Activated CD8-positive, alpha-beta memory T cell treated with anti-CD3 and anti-CD28 coated beads for 1 hour (primary cell): ENCODE results near the gene TFF1.
A peak's percentile ranks its signal among the peaks of the same experiment; 100 is the strongest.

Experiments used
- DNase-seq, 2 donors: peaks; one replicate each; pipeline ENCODE4 v3.0.0-alpha.2; 2020; ENCODE audit warnings: low read depth in 1 of 2; ENCODE audit errors: extremely low read depth in 1 of 2

Gene TFF1

GRCh38 chr21:42346866-42347600 lies 19.3 kb downstream of the TFF1 start:
- no peak for DNase-seq

GRCh38 chr21:42346441-42346840 lies 19.9 kb downstream of the TFF1 start:
- no peak for DNase-seq

GRCh38 chr21:42344631-42345030 lies 21.7 kb downstream of the TFF1 start:
- no peak for DNase-seq

DNA sequence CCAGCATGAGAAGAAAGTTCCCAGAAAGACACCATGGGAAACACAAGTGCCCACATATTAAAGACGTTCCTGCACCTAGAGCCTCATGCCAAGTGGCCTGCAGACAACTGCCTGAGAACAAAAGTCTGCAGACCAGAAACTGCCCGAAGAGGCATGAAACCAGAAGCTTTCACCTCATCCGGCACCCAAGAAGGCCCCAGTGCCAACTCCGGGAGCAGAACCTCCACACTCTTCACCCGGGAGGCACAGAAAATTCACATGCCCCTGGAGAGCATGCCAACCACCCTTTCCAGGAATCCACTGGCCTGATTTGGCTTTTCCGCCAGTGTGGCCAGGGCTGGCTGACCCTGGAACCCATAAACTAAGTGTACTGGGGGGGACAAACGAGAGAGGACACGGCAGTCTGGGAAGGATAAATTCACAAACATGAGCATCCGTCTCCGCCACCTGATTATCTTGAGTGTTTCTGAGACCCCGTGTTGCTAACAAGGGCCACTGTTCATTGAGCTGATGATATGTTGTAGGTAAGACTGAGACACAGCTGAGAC lies 22.3 kb downstream of the TFF1 start:
- DNase-seq = no peak

DNA sequence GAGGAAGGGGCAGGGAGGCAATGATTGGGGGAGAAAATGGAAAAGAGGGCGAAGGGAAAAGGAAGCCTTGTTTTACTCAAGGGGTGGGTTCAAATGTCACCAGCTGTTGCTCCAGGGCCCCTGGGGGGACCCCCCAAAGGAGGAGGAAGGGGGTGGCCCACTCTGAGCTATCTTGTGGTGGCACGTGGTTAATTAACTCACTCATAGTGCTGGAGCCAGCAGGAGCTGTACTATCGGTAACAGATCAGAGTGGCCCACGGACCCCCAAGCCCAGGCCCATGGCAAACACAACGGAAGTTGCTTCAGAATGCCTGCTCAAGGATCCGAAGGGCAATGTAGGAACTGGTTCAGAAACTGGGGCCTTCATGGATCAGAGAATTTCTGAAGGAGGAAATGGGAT lies 22.8 kb downstream of the TFF1 start:
- DNase-seq = no peak

DNA sequence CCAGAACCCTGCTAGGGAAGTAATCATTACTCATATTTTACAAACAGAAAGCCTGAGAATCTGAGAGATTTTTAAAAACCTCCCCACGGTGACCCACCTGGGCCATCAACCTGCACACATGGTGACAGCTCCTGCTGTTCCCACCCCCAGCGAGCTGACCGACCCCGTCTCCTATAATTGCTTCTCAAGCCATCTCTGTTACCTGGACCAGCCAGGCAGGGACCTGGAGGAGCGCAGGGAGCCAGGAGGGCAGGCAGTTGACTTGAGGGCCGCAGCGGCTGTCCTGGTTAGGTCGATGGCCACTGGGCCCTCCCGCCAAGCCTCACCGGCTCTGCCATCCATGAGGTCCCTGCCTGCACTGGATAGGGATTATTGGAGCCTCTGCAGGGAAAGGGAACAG lies 23.2 kb downstream of the TFF1 start:
- no peak for DNase-seq

GRCh38 chr21:42341776-42342542 lies 24.4 kb downstream of the TFF1 start:
- no peak for DNase-seq

- no peak for DNase-seq
Measured at GRCh38 chr21:42340187-42341050, 25.9 kb downstream of the TFF1 start.

DNA sequence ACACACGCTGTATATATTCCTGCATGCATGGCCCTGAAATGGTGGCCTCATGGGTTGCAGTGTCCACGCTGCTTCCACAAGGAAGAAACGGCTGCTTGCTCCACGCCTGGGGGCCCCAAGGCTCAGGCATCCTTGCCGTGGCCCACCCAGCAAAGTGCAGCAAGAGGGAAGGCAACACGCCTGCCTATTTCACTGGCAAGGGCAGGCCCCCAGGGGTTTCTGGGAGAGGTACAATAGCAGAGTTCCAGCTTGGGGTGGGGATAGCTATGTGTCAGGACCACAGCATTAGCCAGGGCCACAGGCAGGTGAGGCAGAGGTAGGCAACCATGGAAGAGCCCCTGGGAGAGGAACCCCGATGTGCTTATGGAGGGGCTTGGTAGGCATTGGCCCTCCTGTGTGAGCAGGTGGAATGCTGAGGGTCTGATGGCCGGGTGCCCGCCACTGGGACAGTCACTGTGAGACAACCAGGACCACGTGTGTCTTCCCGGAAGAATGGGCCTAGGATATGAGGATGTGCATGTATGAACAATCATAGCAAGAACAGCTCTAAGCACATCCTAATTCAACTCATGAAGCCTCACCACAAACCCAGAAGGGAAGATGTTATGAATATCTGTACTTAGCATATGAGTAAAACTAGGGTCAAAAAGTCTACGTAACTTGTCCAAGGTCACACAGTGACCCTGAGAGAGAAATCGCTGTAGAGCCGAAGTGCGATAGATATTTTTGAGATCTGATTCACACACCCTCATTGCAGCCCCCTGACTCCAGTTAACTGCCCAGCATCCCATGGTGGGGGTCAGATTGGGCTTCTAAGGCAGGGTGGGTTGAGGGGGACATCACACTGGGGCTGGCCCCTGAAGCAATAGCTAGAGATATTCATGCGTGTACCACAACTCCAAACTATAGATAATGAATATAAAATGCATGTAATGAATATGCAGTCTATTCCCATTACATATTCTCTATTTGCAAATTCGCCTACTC lies 27.3 kb downstream of the TFF1 start:
- DNase-seq = no peak

GRCh38 chr21:42337830-42338728 lies 28.3 kb downstream of the TFF1 start:
- DNase-seq = peak; percentile 67 to 75

GRCh38 chr21:42337276-42337675 lies 29.1 kb downstream of the TFF1 start:
- DNase-seq = no peak

DNA sequence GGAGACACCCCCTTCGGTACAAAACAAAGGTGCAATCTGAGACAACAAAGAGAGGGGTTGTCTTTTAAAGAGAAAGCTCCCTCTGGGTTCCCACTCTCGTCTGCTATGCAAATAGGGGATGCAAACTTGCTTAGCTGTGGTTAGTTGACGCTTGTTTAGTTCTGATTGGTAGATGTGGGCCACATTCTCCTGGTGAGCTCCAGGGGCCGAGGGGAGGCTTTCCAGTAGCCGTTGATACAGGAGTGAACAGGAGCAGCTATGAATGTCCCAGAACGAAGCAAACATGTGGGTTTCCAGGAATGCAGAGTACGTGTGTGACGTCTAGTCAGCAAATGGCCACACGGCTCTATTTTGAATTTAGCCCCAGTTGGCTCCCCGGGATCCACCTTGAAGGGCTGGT lies 30.3 kb downstream of the TFF1 start:
- DNase-seq = no peak

DNA sequence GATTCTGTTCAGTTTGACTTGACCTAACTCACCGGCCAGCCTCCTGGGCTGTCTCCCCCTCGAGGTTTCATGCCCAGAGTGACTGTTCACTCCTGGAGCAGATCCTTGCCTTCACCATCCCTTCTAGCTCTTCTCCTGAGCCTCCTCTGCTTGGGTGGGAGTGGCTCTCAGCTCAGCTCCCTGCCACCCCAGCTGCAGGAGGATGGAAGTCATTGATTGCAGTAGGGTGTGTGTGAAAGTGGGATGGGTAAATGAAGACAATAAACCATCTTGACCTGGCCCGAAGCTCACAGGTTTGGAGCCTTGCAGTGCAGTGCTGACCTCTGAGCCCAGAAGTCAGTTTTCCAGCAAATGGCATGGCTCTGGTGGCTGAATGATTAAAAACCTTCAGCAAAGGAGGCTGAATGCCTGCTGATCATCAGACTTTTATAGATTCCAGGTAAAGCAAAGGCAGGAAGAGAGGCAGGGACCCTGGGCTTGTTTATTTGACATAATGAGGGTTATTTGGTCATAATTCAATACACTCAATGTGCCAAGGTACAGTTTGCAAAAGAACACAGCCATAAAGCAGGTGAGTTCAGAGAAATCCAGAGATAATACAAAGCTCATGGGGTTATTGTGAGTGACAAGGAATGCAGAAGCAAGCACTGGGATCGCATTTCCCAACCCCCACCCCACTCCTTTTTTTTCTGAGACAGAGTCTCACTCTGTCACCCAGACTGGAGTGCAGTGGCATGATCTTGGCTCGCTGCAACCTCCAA lies 33.6 kb downstream of the TFF1 start:
- DNase-seq = no peak

DNA sequence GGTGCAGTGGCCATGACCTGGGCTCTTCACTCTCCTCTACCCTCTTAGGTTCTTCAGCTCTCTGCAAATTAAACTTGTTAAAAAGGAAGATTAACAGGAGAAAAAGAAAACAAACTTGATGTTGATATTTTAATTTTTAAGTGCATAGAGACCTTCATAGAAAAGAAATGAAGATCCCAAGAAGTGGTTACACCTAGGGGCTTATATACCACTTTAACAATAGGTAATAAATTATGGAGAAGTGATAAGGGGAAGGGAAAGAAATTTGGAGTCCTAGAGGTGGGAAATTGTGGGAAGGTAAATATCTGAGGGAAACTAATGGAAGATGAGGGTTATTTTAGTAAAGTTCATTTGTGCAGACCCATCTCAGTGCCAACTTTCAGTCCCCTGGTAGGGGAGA lies 34.7 kb downstream of the TFF1 start:
- DNase-seq = no peak

DNA sequence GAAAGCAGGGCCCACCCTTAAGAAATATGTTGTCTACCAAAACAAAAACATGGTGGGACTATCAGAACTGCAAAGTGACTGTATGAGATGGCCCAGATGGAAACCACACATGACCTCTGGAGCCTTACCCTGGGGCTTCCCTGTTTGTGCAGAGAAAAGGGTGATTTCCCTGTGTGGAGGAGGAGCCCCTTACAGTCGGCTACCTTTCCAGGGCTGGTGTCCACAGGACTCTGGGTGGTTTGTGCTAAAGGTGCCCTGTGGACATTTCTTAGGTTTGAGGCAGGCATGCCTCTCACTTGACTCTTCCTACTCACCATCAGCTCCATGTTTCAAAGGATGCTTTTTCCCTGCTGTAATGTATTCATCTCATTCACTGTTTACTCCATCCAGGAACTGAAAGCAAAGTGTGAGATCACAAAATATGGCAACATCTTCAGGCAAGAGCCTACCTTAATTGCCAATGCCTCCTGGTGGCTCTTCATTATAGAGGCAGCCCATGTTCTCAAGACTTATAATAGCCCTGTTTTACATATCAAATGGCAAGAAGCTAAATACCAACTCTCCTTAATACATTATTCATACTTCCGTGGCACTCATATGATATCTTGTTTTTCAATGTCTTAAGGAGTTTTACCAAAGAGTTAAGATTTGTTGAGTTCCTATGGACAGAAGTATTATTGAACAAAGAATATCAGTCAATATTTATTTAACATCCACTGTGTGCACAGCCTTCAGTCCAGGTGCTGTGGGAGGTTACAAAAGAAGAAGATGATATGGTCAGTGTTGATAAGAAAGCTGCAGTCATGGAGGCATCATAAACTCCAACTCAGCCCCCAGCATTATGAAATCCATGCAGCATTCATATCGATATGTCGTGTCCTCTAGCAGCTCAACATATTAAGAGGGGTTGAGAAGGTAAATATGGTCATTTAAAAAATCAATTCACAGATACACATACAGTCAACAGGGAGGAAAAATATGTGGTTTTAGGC lies 35.7 kb downstream of the TFF1 start:
- DNase-seq = no peak

- DNase-seq = no peak
Measured at GRCh38 chr21:42324896-42325295, 41.4 kb downstream of the TFF1 start.

- DNase-seq = no peak
Measured at GRCh38 chr21:42321845-42322244, 44.5 kb downstream of the TFF1 start.
